Stimulated activated CD8-positive, alpha-beta memory T cell treated with anti-CD3 and anti-CD28 coated beads, Interleukin-7, amount 100 ng/mL, for 4 hours (primary cell): ENCODE data around the gene SURF4.
"Not testable (repeated sequence)": the region's sequence is repeated elsewhere in the genome, so short reads cannot be mapped to it uniquely, and the experiment has no call there.

Experiments used
- DNase-seq, 2 donors: peaks; one replicate each; pipeline ENCODE4 v3.0.0-alpha.2; 2020; ENCODE audit warnings: low read depth in 2 of 2

Gene SURF4

GRCh38 chr9:133334888-133335287, 41.0 kb downstream of the SURF4 start:
- not testable (repeated sequence) for DNase-seq

- DNase-seq = no peak
Measured at GRCh38 chr9:133334161-133334560, 41.7 kb downstream of the SURF4 start.

- no peak for DNase-seq
Measured at GRCh38 chr9:133333566-133333965, 42.3 kb downstream of the SURF4 start.

- no peak for DNase-seq
Measured at GRCh38 chr9:133333011-133333410, 42.8 kb downstream of the SURF4 start.

- no peak for DNase-seq
Measured at GRCh38 chr9:133332381-133332730, 43.5 kb downstream of the SURF4 start.

- DNase-seq = no peak
Measured at GRCh38 chr9:133331641-133332380, 44.0 kb downstream of the SURF4 start.

GRCh38 chr9:133331221-133331620, 44.6 kb downstream of the SURF4 start:
- no peak for DNase-seq

GRCh38 chr9:133329306-133330156, 46.3 kb downstream of the SURF4 start:
- not testable (repeated sequence) for DNase-seq

- no peak for DNase-seq
Measured at GRCh38 chr9:133327834-133328484, 47.9 kb downstream of the SURF4 start.

GRCh38 chr9:133327021-133327420, 48.8 kb downstream of the SURF4 start:
- DNase-seq = not testable (repeated sequence)

- no peak for DNase-seq
Measured at GRCh38 chr9:133323991-133324703, 51.7 kb downstream of the SURF4 start.

GRCh38 chr9:133323211-133323610, 52.6 kb downstream of the SURF4 start:
- no peak for DNase-seq

GRCh38 chr9:133322701-133323100, 53.2 kb downstream of the SURF4 start:
- no peak for DNase-seq

GRCh38 chr9:133321411-133321935, 54.4 kb downstream of the SURF4 start:
- DNase-seq = no peak

- DNase-seq = no peak
Measured at GRCh38 chr9:133320421-133320881, 55.4 kb downstream of the SURF4 start.

GRCh38 chr9:133317551-133317950, 58.3 kb downstream of the SURF4 start:
- DNase-seq = not testable (repeated sequence)

GRCh38 chr9:133315997-133316396, 59.9 kb downstream of the SURF4 start:
- no peak for DNase-seq
